Type B pancreatic cell (in vitro differentiated cells): ENCODE data around the gene CREM. TPM values are rescaled to one million over a fixed set of nuclear protein-coding genes. Genes with fewer than 3 reads are reported as not detected.
A peak's percentile ranks its signal among the peaks of the same experiment; 100 is the strongest.

Experiments
- DNase-seq: peaks from one replicate; pipeline ENCODE4 v3.0.0; 2021; ENCODE audit warnings: mixed read lengths; ENCODE audit not compliant: unreplicated experiment; ENCODE audit errors: extremely low spot score
- H3K27ac Mint-ChIP-seq: 2 replicates; pipeline ENCODE4 v1.8.0; 2021; ENCODE audit warnings: mild to moderate bottlenecking, mixed read lengths
- H3K27me3 Mint-ChIP-seq: 2 replicates; pipeline ENCODE4 v1.8.0; 2021; ENCODE audit warnings: mixed read lengths
- H3K36me3 Mint-ChIP-seq: 2 replicates; pipeline ENCODE4 v1.8.0; 2021; ENCODE audit warnings: mixed read lengths
- H3K4me1 Mint-ChIP-seq: one replicate; pipeline ENCODE4 v1.8.0; 2021; ENCODE audit warnings: mixed read lengths; ENCODE audit not compliant: unreplicated experiment
- H3K4me3 Mint-ChIP-seq: 2 replicates; pipeline ENCODE4 v1.8.0; 2021; ENCODE audit warnings: mild to moderate bottlenecking, mixed read lengths
- H3K9me3 Mint-ChIP-seq: 2 replicates; pipeline ENCODE4 v1.8.0; 2021; ENCODE audit warnings: mixed read lengths
- CTCF ChIP-seq: fragments of 200-600 bp; sonication (generic); conservative IDR thresholded peaks from 2 replicates; pipeline ENCODE4 v1.5.0; 2021; ENCODE audit warnings: antibody characterized with exemption, mild to moderate bottlenecking
- microRNA-seq: library from miRNA; unstranded; fragments of <30 nt; microRNA quantifications from one replicate; pipeline ENCODE4, GENCODE V29; 2020
- total RNA-seq: library from RNA; stranded (reverse); gene quantifications from 2 replicates; pipeline ENCODE4 v1.2.1, GENCODE V29; 2021; ENCODE audit warnings: low replicate concordance

The CREM gene
- total RNA-seq, 1 donor from 2014 or later = 26.9 TPM

- no peak overlapping the region for H3K27ac Mint-ChIP-seq
- no peaks in the 10 kb centered on the region for H3K27me3 Mint-ChIP-seq
- H3K36me3 Mint-ChIP-seq = no peaks in the 10 kb centered on the region
- DNase-seq = peak; percentile 48
- no peak for TF ChIP-seq CTCF
- H3K4me1 Mint-ChIP-seq = no peaks in the 10 kb centered on the region
- H3K4me3 Mint-ChIP-seq = no peak overlapping the region
- H3K9me3 Mint-ChIP-seq = peaks cover 3% of the 10 kb centered on the region
Observed at GRCh38 chr10:35259769-35260397, 133.2 kb downstream of the CREM start.

GRCh38 chr10:35262436-35262835, 135.8 kb downstream of the CREM start:
- Mint-ChIP-seq H3K27me3 (no peaks in the 10 kb centered on the region), H3K4me1 (peaks cover 3% of the 10 kb centered on the region), H3K27ac (no peak overlapping the region), H3K4me3 (no peak overlapping the region), H3K9me3 (peaks cover 3% of the 10 kb centered on the region), H3K36me3 (no peaks in the 10 kb centered on the region)
- no peak for DNase-seq
- no peak for TF ChIP-seq CTCF

Small RNA genes within 50 kb of the gene (microRNA-seq; reads per million reads assigned to microRNA genes)
- 1.9 reads per million for gene MIR3611

Other genes starting within 250 kb of the CREM start
- gene CUL2, start 36.5 kb upstream of the CREM start, total RNA-seq = 32.4 and 36.4 TPM in 2 replicates
- 74.6 and 81.6 TPM in 2 replicates for gene CCNY, start 209.7 kb downstream of the CREM start, total RNA-seq